GM03348 (cell line): ENCODE data around the gene YES1.
A peak's percentile ranks its signal among the peaks of the same experiment; 100 is the strongest.
"Not testable (repeated sequence)": the region's sequence is repeated elsewhere in the genome, so short reads cannot be mapped to it uniquely, and the experiment has no call there.

Experiments used
- DNase-seq: peaks from one replicate; pipeline ENCODE4 v3.0.0; 2012; ENCODE audit warnings: low spot score

YES1 gene

GRCh38 chr18:784470-785172 is 27.4 kb downstream of the YES1 start:
- DNase-seq: no peak

- DNase-seq: no peak
These were observed 33.7 kb downstream of the YES1 start for GRCh38 chr18:778194-778927.

- DNase-seq: peak; percentile 29
These were observed 35.0 kb downstream of the YES1 start for GRCh38 chr18:777021-777420.

GRCh38 chr18:776044-776443 is 36.0 kb downstream of the YES1 start:
- not testable (repeated sequence) for DNase-seq

- DNase-seq: no peak
These were observed 37.2 kb downstream of the YES1 start for GRCh38 chr18:774811-775210.

- DNase-seq: no peak
These were observed 37.9 kb downstream of the YES1 start for GRCh38 chr18:773980-774624.

GRCh38 chr18:770583-770961 is 41.5 kb downstream of the YES1 start:
- no peak for DNase-seq

- no peak for DNase-seq
These were observed 44.1 kb downstream of the YES1 start for GRCh38 chr18:767961-768360.

- DNase-seq: no peak
These were observed 44.8 kb downstream of the YES1 start for GRCh38 chr18:767084-767882.

- DNase-seq: no peak
These were observed 45.5 kb downstream of the YES1 start for GRCh38 chr18:766550-766860.

GRCh38 chr18:765764-766549 is 46.1 kb downstream of the YES1 start:
- no peak for DNase-seq

GRCh38 chr18:759864-760263 is 52.2 kb downstream of the YES1 start:
- not testable (repeated sequence) for DNase-seq

- no peak for DNase-seq
These were observed 56.5 kb downstream of the YES1 start for GRCh38 chr18:755506-755905.

- no peak for DNase-seq
These were observed 57.4 kb downstream of the YES1 start for GRCh38 chr18:754656-755055.

GRCh38 chr18:750456-750855 is 61.6 kb downstream of the YES1 start:
- DNase-seq: no peak

GRCh38 chr18:744832-745597 is 67.0 kb downstream of the YES1 start:
- no peak for DNase-seq

GRCh38 chr18:741931-742512 is 70.0 kb downstream of the YES1 start:
- DNase-seq: peak; percentile 73

- no peak for DNase-seq
These were observed 79.7 kb downstream of the YES1 start for GRCh38 chr18:732371-732770.

GRCh38 chr18:731185-731584 is 80.9 kb downstream of the YES1 start:
- peak; percentile 13 for DNase-seq

- DNase-seq: peak; percentile 10
These were observed 81.3 kb downstream of the YES1 start for GRCh38 chr18:730692-731091.

GRCh38 chr18:730120-730519 is 81.9 kb downstream of the YES1 start:
- not testable (repeated sequence) for DNase-seq
